Stimulated activated CD8-positive, alpha-beta memory T cell treated with anti-CD3 and anti-CD28 coated beads, Interleukin-4, amount 100 ng/mL, for 24 hours (primary cell): ENCODE results near the gene NUDCD3.
"Not testable (repeated sequence)": the region's sequence is repeated elsewhere in the genome, so short reads cannot be mapped to it uniquely, and the experiment has no call there.

Experiments used
- DNase-seq: peaks from one replicate; pipeline ENCODE4 v3.0.0-alpha.2; 2020; ENCODE audit warnings: low read depth

Gene NUDCD3

DNA sequence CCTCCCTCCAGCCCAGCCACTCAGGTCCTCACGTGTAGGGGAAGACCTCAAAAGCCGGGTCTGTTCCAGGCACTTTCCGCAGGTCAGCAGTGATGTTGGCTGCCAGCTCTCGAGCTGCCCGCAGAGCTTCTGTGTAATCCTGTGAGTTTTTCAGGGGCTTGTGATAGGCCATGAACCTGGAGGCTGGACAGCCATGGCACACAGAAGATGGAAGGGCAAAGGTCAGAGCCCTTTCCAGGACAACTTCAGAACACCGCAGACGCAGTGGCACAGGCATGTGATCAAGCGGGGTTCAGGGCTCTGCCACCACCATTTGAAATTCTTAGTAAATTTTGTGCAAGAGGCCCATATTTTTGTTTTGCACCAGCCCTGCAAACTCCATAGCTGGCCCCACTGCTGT is 26.7 kb upstream of the NUDCD3 start:
- DNase-seq, result no peak

DNA sequence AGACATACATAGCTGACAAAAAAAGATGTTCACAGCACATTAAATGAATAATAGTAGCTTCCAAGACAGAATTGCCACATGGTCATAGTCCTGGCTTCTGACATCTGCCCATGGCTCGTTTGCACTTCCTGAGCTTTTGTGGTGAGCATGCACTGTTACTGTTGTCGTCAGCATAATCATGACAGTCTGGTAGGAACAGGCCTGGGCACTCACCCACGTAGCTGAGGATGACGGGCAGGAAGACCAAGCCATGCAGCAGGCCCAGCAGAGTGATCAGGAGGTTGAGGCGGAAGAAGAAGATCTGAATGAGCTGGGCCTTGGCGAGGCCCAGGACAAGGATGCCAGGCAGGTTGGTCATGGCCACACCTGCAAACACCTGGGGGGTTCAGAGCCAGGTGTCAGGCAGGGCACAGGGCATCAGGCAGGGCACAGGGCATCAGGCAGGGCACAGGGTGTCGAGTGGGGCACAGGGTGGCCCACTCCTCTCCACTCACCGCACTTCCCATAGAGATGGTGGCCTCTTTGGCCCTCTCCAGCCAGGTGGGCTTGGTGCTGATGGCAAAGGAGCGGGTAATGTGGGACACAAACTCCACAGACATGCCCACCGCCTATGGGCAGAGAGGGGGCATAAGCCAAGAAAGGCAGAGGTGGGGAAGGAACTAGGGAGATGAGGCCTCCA is 25.3 kb upstream of the NUDCD3 start:
- DNase-seq, result no peak

DNA sequence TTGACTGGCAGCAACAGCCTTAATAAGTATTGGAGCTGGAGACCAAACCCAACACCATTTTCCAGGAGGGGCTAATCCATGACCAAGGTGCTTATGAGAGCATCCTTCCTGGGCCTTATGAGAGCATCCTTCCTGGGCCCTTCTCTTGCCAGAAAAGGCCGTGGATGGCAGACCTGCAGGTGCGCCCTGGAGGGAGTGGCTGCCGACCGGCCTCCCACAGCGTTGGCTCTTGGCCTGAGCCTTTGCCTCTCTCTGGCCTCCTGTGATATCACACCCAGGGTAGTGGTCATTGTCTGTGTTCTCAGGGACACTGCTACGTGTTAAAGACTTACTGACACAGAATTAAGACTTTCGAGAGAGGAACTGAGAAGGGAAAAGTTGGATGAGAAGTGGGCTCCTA is 22.3 kb upstream of the NUDCD3 start:
- DNase-seq, result no peak

DNA sequence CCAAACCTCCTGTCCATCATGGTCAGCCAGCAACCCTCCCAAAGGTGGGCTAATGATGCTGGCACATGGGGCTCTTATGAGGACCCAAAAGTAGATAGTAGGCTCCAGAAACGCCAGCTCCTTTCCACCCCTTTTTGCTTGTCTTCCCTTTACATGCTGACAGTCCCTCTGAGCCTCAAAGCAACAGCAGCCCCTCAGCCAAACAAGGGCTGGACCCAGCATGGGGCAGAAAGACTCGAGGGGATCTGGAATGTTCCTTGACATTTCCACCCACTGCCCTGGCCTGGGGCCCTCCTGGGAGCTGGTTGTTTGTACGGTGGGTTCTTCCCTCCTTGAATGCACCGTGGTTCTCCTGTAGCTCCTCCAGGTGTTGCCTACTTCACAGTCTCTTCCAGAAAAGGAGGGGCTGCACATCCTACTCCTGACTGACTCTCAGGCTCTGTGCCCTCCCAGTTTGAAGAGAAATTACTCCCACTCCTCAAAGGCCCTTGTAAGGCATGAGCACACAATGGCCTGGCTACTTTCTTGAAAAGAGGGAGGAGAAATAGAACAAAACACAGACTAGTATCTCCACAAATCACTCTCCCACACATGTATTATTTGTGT is 21.5 kb upstream of the NUDCD3 start:
- DNase-seq, result no peak

DNA sequence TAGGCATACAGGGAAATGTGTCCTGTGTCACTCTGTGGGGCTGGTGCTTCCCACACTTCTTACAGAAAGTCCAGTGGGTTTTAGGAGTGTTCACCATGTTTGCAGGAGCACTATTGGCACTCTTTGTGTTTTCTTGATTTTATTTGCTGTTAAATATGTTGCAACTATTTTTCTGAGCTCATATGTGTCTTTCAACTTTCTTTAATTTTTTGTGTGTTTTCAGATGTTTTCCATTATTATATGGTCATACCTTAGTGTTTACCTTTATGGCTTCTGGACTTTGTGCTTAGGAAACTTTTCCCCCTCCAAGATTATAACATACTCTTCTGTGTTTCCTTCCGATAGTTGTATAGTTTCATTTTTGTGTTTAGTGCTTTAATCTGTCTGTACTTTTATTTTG is 20.8 kb upstream of the NUDCD3 start:
- no peak for DNase-seq

DNA sequence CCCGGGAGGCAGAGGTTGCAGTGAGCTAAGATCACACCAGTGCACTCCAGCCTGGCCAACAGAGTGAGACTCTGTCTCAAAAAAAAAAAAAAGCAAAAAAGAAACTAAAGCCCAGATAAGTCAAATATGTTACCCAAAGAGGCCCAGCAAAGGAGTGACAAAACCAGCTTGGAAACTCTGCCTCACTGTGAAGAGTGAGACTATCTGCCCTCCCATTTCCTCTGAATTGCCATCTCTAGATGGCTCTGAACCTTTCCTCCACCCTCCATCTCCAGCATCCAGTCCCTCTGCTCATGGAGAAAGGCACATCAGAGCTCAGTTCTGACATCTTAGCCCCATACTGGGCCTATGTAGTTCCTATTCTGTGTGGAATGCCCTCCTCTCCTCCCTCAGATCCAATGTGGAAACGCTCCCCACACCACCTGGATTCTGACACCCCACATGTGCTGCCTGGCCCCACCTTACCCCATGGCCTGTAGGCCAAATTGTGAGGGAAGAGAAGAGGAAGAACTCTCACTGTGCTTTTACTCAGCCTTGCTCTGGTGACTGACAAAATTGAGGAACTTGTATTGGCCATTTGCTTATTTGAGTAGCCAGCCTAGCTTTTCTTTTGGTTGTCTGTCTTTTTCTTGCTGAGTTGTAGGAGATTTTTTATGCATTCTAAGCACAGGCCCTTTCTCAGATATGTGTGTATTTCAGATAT is 18.0 kb upstream of the NUDCD3 start:
- no peak for DNase-seq

DNA sequence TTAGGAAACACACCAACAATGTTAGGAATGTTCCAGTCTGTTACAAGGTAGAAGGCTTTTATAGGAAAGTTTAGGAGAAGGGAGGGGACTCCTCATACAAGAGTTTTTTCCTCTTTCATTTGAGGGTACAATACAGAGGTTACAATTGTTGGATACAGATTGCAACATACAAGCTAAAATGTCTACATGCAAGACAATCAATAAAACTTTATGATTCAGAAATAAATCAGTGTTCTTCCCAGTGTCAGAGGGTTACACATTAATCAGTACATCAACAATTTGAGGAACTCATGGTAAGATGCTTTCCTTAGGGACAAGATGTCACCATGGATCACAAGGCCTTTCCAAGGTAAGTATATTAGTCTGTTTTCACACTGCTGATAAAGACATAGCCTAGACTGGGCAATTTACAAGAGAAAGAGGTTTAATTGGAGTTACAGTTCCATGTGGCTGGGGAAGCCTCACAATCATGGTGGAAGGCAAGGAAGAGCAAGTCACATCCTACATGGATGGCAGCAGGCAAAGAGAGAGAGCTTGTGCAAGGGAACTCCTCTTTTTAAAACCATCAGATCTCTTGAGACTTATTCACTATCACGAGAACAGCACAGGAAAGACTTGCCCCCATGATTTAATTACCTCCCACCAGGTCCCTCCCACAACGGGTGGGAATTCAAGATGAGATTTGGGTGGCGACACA is 16.3 kb upstream of the NUDCD3 start:
- not testable (repeated sequence) for DNase-seq

DNA sequence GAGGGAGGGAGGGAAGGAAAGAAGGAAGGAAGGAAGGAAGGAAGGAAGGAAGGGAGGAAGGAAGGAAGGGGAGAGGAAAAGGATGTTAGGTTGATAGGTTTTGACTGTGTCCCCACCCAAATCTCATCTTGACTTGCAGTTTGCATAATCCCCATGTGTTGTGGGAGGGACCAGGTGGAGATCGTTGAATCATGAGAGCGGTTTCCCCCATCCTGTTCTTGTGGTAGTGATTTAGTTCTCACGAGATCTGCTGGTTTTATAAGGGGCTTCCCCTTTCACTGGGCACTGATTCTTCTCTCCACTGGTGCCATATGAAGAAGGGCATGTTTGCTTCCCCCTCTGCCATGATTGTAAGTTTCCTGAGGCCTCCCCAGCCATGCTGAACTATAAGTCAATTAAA is 15.1 kb upstream of the NUDCD3 start:
- no peak for DNase-seq

DNA sequence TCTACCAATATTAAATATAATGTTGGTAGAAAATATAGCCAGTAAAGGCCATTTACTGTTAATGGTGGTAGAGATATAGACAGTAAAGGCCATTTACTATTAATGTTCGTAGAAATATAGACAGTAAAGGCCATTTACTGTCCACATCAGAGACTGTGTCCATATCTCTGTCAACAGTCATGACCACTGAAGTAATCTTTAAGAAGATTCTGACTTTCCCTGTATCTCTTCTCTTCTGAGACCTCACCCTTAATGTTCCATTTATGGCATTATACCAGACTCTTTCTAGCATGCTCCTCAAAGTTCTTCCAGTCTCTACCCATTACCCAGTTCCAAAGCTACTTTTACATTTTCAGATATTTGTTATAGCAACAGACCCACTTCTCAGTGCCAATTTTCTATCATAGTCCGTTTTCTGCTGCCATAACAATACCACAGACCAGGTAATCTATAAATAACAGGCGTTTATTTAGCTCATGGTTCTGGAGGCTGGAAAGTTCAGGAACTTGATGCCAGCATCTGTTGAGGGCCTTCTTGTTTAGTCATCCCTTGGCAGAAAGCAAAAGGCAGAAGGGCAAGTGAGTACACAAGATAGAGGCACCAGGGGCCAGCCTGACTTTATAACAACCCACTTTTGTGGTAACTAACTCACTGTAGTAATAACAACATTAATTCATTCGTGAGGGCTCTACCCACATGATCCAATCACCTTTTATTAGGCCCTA is 7.9 kb upstream of the NUDCD3 start:
- no peak for DNase-seq

DNA sequence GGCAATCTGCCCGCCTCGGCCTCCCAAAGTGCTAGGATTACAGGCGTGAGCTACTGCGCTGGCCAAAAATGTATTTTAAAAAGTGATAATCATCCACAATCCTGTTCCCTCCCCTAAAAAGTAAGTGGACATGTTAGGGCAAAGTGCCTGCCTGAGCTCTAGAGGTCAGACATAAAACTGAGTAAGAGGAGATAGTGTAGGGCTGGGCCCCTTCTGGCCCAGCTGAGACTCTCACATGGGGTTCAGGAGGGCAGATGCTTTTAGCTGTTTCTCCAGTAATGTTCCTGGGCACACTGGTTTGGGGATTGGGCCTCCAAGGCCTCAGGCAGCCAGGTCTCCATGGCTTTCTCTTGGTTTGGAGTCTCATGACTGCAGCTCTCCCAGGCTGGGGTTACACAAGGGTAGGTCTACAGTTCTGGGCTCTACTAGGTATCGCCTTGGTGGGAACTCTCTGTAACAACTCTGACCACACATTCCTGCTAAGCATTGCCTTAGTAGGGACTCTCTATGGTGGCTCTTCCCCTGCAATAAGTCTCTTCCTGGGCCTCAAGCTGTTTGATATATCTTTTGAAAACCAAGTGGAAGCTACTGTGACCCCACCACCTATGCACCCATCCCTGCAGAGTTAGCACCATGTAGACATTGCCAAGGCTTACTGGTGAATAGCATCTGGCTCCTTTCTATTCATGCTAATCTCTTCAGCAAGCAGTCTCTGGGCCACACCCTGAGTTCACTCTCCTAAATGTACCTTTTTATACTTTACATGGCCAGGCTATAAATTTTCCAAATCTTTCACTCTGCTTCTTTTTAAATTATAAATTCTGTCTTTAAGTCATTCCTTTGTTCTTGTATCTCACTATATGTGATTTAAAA is 6.9 kb upstream of the NUDCD3 start:
- DNase-seq, result no peak

DNA sequence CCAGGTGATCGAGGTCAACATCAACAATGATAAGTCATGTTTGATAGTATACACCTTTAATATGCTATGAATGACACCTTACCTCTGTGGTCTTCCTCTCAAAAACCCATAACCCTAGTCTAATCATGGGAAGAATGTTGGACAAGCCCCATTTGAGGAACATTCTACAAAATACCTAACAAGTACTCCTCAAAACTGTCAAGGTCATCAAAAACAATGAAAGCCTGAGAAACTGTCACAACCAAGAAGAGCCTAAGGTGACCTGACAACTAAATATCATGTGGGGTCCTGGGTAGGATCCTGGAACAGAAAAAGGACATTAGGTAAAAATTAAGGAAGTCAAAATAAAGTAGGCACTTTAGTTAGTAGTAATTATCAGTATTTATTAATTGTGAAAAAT is 5.9 kb upstream of the NUDCD3 start:
- no peak for DNase-seq

DNA sequence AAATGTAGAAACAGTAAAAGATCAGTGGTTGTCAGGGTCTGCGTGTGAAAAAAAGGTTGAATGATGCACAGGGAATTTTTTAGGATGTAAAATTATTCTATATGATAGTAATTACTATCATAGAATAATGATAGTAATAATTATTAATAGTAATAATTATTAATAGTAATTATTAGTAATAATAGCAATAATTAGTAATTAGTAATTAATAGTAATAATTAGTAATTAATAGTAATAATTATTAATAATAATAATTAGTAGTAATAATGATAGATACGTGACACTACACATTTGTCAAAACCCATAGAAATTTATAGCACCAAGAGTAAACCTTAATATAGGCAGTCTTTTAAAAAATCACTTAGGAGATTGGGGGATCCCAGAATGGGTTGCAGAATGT is 4.5 kb upstream of the NUDCD3 start:
- no peak for DNase-seq

DNA sequence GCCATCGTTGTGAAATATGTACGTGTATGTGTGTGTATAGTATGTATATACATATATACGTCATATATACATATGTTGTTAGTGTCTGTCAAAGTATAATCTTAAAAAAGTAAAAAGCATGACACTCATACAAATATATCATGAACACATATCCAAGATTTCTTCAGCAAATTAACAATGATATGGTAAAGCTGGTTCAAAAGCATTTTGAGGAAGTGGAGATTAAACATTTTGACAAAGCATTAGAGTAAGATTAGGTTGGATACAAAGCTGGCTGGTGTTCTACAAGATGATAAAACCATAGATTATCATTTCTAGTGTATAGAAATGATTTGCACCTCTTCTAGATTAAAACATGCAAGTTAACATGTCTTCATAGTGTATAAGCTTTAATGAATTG is 771 bp upstream of the NUDCD3 start:
- DNase-seq, result no peak

DNA sequence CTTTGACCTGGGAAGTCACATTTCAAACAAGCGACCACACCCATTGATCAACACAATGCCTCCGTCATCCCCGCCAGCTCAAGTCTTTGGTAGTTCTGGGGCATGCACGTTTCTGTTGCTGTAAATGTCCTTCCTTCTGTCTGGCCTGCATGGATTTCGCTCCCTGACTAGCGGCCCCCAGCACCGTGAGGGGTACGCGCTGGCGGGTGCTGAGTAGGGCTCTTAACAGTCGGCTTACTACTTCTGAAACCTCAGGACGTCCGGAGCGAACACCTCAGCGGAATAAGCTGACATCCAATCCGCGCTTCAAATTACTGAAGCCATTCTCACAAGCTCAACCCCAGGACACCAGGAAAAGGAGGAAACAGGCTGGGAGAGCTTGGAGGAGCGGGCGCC is 505 bp downstream of the NUDCD3 start:
- no peak for DNase-seq

DNA sequence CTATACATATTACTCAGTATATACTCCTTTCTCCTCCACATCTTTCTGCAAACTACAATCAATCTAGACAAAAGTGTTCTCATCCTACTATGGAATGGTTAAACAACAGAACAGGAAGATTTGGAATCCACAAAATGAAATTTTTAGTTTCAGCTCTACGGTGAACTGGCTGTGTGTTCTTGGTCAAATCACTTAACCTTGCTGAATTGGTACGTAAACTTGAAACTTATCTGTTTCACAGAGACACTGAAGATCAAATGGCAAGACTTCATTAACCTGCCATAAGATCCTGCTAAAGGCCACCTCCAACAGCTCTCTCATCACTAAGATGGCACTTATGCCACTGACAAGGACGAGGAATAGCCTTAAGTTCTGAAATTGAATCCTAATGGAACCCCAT is 1.5 kb downstream of the NUDCD3 start:
- no peak for DNase-seq

DNA sequence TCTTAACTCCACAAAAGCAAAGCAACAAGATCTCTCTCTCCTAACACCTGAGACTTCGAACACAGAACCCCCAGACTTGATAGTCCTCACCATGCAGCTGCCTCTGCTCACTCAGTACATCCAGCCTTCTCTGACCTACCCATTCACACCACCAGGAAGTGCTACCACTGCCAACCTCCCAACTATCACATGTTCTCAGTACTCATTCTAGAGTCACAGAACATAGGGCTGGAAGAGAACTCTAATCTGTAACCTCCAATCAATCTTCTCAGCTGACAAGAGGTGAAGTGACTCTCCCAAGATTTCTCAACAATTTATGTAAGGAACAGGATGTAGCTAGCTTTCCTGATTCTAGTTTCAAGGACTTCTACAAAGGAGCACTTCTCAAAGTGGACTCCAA is 3.8 kb downstream of the NUDCD3 start:
- DNase-seq, result no peak

DNA sequence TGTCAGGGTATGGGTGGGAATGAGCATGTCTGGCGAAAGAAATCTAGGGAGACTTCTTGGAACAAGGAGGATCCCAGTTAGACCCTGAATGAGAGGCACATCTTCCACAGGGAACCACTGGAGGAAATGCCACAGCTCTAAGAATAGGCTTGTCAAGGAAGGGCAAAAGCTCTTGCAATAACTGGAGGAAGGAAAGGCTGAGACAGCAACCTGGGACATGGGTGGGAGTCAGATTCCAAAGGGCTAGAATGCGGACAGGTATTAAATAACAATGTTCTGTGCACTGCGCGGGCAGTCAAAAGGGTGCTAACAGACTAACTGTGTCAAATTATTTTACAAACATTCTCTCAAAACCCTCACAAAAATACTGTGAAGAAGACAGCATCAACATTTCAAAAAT is 4.5 kb downstream of the NUDCD3 start:
- no peak for DNase-seq

DNA sequence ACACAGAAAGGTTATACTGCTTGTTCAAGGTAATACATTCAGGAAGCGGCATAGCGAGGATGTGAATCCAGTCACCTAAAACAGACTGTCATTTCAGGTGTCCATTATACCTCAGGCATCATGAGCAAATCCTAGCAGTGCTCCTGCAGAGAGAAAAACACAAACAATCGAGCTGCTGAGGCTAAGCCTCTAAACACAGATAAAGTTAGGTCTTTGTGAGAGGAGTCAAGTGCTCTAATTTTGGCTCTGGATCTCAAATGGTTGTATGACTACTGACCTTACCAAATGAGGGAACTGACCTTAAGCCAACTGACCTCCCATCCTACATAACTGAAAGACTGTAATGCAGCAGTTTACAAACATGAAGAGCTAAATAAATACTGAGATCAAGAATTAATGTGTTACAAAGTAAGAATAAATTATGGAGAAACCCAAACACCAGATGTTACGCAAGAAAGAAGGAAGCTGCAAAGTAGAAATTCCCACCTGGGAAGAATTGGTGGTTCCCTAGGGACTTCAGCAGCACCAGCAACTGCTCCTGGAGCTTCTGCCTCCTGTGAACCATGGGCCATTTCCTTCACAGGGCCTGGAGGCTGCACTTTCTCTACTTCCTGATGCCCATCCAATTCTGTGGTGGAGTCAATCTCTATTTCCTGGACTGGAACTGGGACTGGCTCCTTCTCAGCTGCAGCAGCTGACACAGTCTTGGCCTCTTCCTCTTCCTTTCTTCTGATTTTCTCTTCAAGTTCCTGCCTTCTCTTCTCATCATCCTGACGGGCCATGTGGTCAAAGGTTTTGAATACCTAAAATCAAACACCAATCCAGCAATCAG is 5.8 kb downstream of the NUDCD3 start:
- no peak for DNase-seq

DNA sequence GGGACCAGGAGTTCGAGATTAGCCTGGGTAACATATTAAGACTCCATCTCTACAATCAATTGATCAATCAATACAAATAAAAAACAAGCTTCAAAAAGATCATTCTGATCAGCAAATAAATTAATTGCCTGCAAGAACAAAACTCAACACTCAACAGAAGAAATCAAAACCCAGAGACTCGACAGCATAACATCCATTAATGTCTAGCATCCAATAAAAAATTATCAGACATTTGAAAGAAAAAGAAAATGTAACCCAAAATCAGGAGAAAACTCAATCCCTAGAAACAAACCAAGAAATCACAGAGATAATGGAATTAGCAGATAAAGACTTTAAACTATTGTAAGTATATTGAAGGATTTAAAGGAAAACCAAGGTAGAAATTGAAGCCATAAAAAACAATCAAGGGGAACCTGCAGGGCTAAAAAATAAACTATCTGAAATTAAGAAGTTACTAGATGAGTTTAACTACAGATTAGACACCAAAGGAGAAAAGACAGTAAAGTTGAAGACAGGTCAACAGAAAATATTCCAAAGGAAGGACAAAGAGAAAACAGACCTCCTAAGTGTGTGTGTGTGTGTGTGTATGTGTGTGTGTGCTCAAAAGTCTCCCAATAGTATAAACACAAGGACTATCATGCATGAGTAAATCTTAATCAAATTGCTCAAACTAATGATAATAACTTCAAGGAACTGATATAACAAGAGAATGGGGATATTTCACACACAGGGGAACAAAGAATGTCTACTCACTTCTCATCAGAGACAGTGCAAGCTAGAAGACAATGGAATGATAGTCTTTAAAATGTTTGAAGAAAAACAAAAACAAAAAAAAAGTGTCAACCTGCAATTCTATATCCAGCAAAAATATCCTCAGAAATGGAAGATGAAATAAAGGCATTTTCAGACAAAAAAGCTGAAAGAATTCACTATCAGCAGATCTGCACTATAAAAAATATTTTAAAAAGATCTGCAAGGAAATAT is 7.7 kb downstream of the NUDCD3 start:
- no peak for DNase-seq
